Natural killer cell (primary cell): Measurements from ENCODE around the gene GLOD4. TPM values are rescaled to one million over a fixed set of nuclear protein-coding genes. Genes with fewer than 3 reads are reported as not detected.

Source experiments
- ATAC-seq, 3 donors: fragments of 150-1000 bp in 2 of 3; fragments of 200-7000 bp in 1 of 3; cut with Tn5 transposase; 1 replicate in 1 of 3; 2 replicates in 2 of 3; pipeline ENCODE4 v1.10.0; 2021; ENCODE audit warnings: mild to moderate bottlenecking in 2 of 3, moderate library complexity in 2 of 3
- DNase-seq, 2 donors: peaks; one replicate each; pipeline versions ENCODE4 v3.0.0 to v3.0.0-alpha.2; 2013 to 2021; ENCODE audit warnings: mixed read lengths in 1 of 2
- H3K27ac ChIP-seq: one replicate; pipeline ENCODE4 v1.5.1; 2013; ENCODE audit warnings: mild to moderate bottlenecking, low read length
- H3K27me3 ChIP-seq: one replicate; pipeline ENCODE4 v1.6.1; 2013; ENCODE audit warnings: low read length; ENCODE audit not compliant: control insufficient read depth, insufficient read depth
- H3K36me3 ChIP-seq: one replicate; pipeline ENCODE4 v1.6.1; 2013; ENCODE audit warnings: low read length; ENCODE audit not compliant: control insufficient read depth, insufficient read depth
- H3K4me1 ChIP-seq: one replicate; pipeline ENCODE4 v1.6.1; 2013; ENCODE audit warnings: low read length; ENCODE audit not compliant: control insufficient read depth, insufficient read depth
- H3K4me3 ChIP-seq: one replicate; pipeline ENCODE4 v1.5.1; 2013; ENCODE audit warnings: low read length
- H3K9me3 ChIP-seq: one replicate; pipeline ENCODE4 v1.6.1; 2013; ENCODE audit warnings: low read length; ENCODE audit not compliant: control insufficient read depth, insufficient read depth
- H3K27ac Mint-ChIP-seq, 2 donors: one replicate each; pipeline ENCODE4 v1.8.0; 2022; ENCODE audit warnings: mild to moderate bottlenecking in 2 of 2, mixed read lengths in 2 of 2, moderate library complexity in 1 of 2
- H3K27me3 Mint-ChIP-seq, 2 donors: one replicate each; pipeline ENCODE4 v1.8.0; 2022; ENCODE audit warnings: low read depth in 2 of 2, mixed read lengths in 2 of 2
- H3K36me3 Mint-ChIP-seq: one replicate; pipeline ENCODE4 v1.8.0; 2022; ENCODE audit warnings: mixed read lengths
- H3K4me1 Mint-ChIP-seq, 2 donors: one replicate each; pipeline ENCODE4 v1.8.0; 2022; ENCODE audit warnings: mixed read lengths in 2 of 2
- H3K4me3 Mint-ChIP-seq: one replicate; pipeline ENCODE4 v1.8.0; 2022; ENCODE audit warnings: mild to moderate bottlenecking, moderate library complexity, mixed read lengths
- H3K9me3 Mint-ChIP-seq, 2 donors: one replicate each; pipeline ENCODE4 v1.8.0; 2022; ENCODE audit warnings: mixed read lengths in 2 of 2
- WGBS: methylation state at CpG from one replicate; pipeline ENCODE4 v1.1.7; 2013; ENCODE audit warnings: missing lambda C conversion rate; ENCODE audit not compliant: insufficient coverage; 5-methylcytosine and 5-hydroxymethylcytosine counted together
- intact Hi-C: fragments of 100-400 bp; cut with micrococcal nuclease; formaldehyde crosslinking; loops from one replicate; pipeline ENCODE4 v1.14.2; 2022
- total RNA-seq, 4 donors: library from RNA; stranded (reverse); fragments of 120-200 nt in 1 of 4; gene quantifications; one replicate each; pipeline versions ENCODE4 v1.2.3 to v1.2.4, GENCODE V29; 2013 to 2022
- TF ChIP-seq, protein P1 (sequence below): fragments of 200-600 bp; IDR thresholded peaks from one replicate; pipeline ENCODE4 v1.8.0; 2022; ENCODE audit warnings: antibody characterized with exemption

GLOD4 gene
- total RNA-seq, 3 donors from 2014 or later (not counting 1 experiment from before 2014, with no cell fraction given), result 62.5 to 67.1 (median 63.5) TPM

- TF ChIP-seq, protein P1, sequence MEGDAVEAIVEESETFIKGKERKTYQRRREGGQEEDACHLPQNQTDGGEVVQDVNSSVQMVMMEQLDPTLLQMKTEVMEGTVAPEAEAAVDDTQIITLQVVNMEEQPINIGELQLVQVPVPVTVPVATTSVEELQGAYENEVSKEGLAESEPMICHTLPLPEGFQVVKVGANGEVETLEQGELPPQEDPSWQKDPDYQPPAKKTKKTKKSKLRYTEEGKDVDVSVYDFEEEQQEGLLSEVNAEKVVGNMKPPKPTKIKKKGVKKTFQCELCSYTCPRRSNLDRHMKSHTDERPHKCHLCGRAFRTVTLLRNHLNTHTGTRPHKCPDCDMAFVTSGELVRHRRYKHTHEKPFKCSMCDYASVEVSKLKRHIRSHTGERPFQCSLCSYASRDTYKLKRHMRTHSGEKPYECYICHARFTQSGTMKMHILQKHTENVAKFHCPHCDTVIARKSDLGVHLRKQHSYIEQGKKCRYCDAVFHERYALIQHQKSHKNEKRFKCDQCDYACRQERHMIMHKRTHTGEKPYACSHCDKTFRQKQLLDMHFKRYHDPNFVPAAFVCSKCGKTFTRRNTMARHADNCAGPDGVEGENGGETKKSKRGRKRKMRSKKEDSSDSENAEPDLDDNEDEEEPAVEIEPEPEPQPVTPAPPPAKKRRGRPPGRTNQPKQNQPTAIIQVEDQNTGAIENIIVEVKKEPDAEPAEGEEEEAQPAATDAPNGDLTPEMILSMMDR, result no peak
- DNase-seq (no peak), ATAC-seq (no peak)
- Histone ChIP-seq H3K27ac (no peak overlapping the region), H3K27me3 (no peaks in the 10 kb centered on the region), H3K4me3 (no peak overlapping the region), H3K9me3 (no peaks in the 10 kb centered on the region), H3K36me3 (no peaks in the 10 kb centered on the region), H3K4me1 (no peaks in the 10 kb centered on the region)
- Mint-ChIP-seq H3K36me3 (no peaks in the 10 kb centered on the region), H3K4me1 (no peaks in the 10 kb centered on the region), H3K27me3 (no peaks in the 10 kb centered on the region), H3K27ac (no peak overlapping the region), H3K4me3 (no peak overlapping the region), H3K9me3 (no peaks in the 10 kb centered on the region)
- intact Hi-C loops, result no loop called here
- 90% methylated on average over 5 of the region's 5 CpGs for WGBS
Observed at GRCh38 chr17:721540-721937, 60.5 kb downstream of the GLOD4 start.

GRCh38 chr17:720706-721539, 61.2 kb downstream of the GLOD4 start:
- 88% methylated on average over 12 of the region's 13 CpGs for WGBS
- Histone ChIP-seq H3K27ac (no peak overlapping the region), H3K9me3 (no peaks in the 10 kb centered on the region), H3K27me3 (no peaks in the 10 kb centered on the region), H3K4me3 (no peak overlapping the region), H3K36me3 (no peaks in the 10 kb centered on the region), H3K4me1 (no peaks in the 10 kb centered on the region)
- Mint-ChIP-seq H3K27me3 (no peaks in the 10 kb centered on the region), H3K4me3 (no peak overlapping the region), H3K9me3 (no peaks in the 10 kb centered on the region), H3K27ac (no peak overlapping the region), H3K4me1 (no peaks in the 10 kb centered on the region), H3K36me3 (no peaks in the 10 kb centered on the region)
- no peak for DNase-seq
- intact Hi-C loops, result no loop called here
- TF ChIP-seq, protein P1, result no peak
- ATAC-seq, result no peak

DNA sequence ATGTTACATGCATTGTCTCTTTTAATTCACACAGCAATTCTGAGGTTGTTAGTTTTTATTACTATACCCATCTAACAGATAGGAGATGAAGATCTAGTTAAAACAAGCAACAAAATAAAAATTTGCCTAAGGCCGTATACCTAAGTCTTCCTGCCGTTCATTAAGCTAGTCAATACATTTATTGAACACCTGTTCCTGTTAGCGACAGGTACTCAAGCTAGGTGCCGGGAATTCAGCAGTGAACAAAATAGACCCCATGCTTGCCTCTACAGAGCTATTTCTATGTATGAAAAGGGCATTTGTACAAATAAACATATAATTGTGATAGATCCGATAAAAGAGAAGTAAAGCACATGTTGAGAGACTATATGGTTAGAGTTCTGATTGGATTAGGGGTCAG, 64.0 kb downstream of the GLOD4 start:
- DNase-seq, result no peak
- intact Hi-C loops, result no loop called here
- Histone ChIP-seq H3K27me3 (no peaks in the 10 kb centered on the region), H3K4me3 (no peak overlapping the region), H3K4me1 (peaks cover 19% of the 10 kb centered on the region), H3K27ac (no peak overlapping the region), H3K9me3 (no peaks in the 10 kb centered on the region), H3K36me3 (no peaks in the 10 kb centered on the region)
- Mint-ChIP-seq H3K4me3 (no peak overlapping the region), H3K27me3 (no peaks in the 10 kb centered on the region), H3K27ac (no peak overlapping the region), H3K36me3 (no peaks in the 10 kb centered on the region), H3K9me3 (no peaks in the 10 kb centered on the region), H3K4me1 (peaks cover 11% of the 10 kb centered on the region in 2 donors)
- WGBS, result 99% methylated on average over 4 of the region's 5 CpGs
- no peak for ATAC-seq
- TF ChIP-seq, protein P1, result no peak

Other genes starting within 250 kb of the GLOD4 start
- 100 to 1,000 TPM in 1 of 3 donors, 10 to 100 TPM in 2; 82.8 to 102 (median 89.1) TPM for gene VPS53, start 67.4 kb downstream of the GLOD4 start, total RNA-seq
- 1 to 10 TPM in 2 of 3 donors, under 1 TPM in 1; 0.75 to 3.1 (median 1.8) TPM for gene TLCD3A, start 49.7 kb downstream of the GLOD4 start, total RNA-seq
- 10 to 100 TPM; 13.7 to 17.1 (median 13.7) TPM for gene GEMIN4, start 30.0 kb downstream of the GLOD4 start, total RNA-seq
- 10 to 100 TPM; 24.3 to 32.2 (median 31.9) TPM for gene MRM3, start 73 bp upstream of the GLOD4 start, total RNA-seq
- gene NXN, start 197.5 kb upstream of the GLOD4 start, total RNA-seq, result under 1 TPM in 2 of 3 donors, not detected in 1; 0.14 to 0.55 TPM
- 10 to 100 TPM in 1 of 3 donors, 1 to 10 TPM in 2; 7.8 to 11.3 (median 8.9) TPM for gene TIMM22, start 214.8 kb upstream of the GLOD4 start, total RNA-seq